Measurements from ENCODE around the gene ELFN1.

The ELFN1 gene

GRCh38 chr7:1696671-1697498 lies 26.8 kb downstream of the ELFN1 start:
- no peak for DNase-seq

GRCh38 chr7:1697499-1698125 lies 27.5 kb downstream of the ELFN1 start:
- DNase-seq: no peak

- no peak for DNase-seq
Measured at GRCh38 chr7:1698201-1698600, 28.1 kb downstream of the ELFN1 start.

GRCh38 chr7:1698951-1699350 lies 28.9 kb downstream of the ELFN1 start:
- DNase-seq: no peak

GRCh38 chr7:1700086-1700485 lies 30.0 kb downstream of the ELFN1 start:
- no peak for DNase-seq

- DNase-seq: no peak
Measured at GRCh38 chr7:1700536-1701333, 30.7 kb downstream of the ELFN1 start.

GRCh38 chr7:1702652-1703051 lies 32.6 kb downstream of the ELFN1 start:
- DNase-seq: no peak

GRCh38 chr7:1703441-1703840 lies 33.4 kb downstream of the ELFN1 start:
- no peak for DNase-seq

GRCh38 chr7:1703871-1704810 lies 34.1 kb downstream of the ELFN1 start:
- DNase-seq: no peak

GRCh38 chr7:1704811-1705738 lies 35.0 kb downstream of the ELFN1 start:
- DNase-seq: no peak

GRCh38 chr7:1705856-1706255 lies 35.8 kb downstream of the ELFN1 start:
- DNase-seq: no peak

- no peak for DNase-seq
Measured at GRCh38 chr7:1706381-1706720, 36.3 kb downstream of the ELFN1 start.

- DNase-seq: no peak
Measured at GRCh38 chr7:1706721-1707613, 36.9 kb downstream of the ELFN1 start.

GRCh38 chr7:1707756-1708595 lies 37.9 kb downstream of the ELFN1 start:
- no peak for DNase-seq

GRCh38 chr7:1708596-1709251 lies 38.6 kb downstream of the ELFN1 start:
- DNase-seq: no peak

GRCh38 chr7:1709281-1709680 lies 39.2 kb downstream of the ELFN1 start:
- no peak for DNase-seq

- no peak for DNase-seq
Measured at GRCh38 chr7:1709900-1710299, 39.8 kb downstream of the ELFN1 start.

- no peak for DNase-seq
Measured at GRCh38 chr7:1710936-1711335, 40.9 kb downstream of the ELFN1 start.

Data from DMS79 (cell line).